ENCODE data around the gene DUSP19.

DUSP19 gene

GRCh38 chr2:183069174-183069573, 9.4 kb upstream of the DUSP19 start:
- no peak for FAIRE-seq

DNA sequence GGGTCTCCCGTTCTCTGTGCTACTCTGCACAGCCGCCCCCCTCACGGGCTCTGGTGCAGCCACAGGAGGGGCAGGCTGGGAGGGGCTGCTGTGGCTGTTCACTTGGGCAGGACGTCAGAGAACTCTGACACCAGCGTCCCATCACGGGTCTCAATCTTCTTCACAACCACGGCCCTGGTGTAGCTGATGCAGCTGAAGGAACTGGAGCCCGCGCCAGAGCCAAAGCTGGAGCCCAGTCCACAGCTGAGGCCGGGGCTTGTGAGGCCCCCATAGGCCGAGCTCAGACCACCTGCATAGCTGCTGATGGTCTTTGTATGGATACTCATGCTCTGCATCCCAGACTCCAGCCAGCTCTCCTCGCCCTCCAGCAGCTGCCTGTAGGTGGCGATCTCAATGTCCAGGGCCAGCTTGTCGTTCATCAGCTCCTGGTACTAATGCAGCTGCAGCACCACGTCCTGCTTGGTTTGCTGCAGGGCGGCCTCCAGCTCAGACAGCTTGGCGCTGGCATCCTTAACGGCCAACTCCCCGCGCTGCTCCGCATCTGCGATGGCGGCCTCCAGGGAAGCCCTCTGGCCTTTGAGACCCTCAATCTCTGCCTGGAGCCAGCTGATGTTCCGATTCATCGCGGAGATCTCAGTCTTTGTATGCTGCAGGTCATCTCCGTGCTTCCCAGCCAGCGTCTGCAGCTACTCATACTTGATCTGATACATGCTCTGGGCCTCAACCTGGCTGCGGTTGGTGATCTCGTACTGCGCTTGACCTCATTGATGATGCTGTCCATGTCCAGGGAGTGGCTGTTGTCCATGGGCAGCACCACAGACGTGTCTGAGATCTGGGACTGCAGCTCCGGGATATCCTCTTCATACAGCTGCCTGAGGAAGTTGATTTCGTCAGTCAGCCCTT, 7.4 kb upstream of the DUSP19 start:
- no peak for FAIRE-seq

- FAIRE-seq, result no peak
Observed at GRCh38 chr2:183072177-183072576, 6.4 kb upstream of the DUSP19 start.

DNA sequence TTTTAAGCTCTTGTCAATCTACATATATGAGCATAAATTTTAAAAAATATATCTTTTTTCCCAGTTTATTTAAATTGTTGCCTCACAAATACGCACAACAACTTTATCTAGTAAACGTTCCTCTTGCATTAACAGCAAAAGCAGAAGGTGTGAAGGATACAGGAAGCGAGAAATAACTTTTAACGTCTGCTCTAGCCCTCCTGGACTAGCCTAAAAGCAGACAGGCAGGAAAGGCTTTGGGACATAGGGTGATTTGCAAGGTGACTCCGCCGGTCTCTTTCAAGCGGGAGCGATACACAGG, 434 bp upstream of the DUSP19 start:
- FAIRE-seq, result no peak

DNA sequence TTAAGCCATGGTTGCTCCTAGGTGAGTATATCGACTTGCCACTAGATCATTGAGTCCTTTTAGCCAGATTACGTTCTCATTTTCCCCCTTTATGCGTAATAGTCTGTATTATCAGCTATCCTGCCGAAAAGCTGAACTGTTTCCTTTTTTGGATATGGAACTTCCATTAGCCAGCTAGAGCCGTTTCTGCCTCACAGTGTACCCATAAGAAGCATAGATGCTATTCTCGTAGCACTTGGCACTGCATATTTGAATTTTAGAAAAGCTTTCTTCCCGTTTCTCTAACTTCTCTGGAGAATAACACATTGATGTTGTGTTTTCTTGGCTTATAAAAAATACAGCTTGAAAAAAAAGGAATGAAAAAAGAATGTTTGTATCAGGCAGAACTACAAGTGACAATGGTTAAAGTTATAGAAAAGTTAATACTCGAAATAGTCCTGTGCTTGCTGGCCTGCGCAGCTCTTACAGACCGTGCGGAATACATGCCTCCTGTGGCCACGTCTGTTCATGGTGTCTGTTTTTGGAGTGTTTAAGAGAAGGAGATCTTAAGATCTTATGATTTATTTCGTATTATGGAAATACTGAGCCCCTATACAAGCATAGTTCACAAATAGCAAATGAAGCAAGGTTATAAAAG, 710 bp downstream of the DUSP19 start:
- FAIRE-seq, result no peak

GRCh38 chr2:183081911-183082310, 3.4 kb downstream of the DUSP19 start:
- no peak for FAIRE-seq

GRCh38 chr2:183088061-183088460, 9.5 kb downstream of the DUSP19 start:
- no peak for FAIRE-seq

DNA sequence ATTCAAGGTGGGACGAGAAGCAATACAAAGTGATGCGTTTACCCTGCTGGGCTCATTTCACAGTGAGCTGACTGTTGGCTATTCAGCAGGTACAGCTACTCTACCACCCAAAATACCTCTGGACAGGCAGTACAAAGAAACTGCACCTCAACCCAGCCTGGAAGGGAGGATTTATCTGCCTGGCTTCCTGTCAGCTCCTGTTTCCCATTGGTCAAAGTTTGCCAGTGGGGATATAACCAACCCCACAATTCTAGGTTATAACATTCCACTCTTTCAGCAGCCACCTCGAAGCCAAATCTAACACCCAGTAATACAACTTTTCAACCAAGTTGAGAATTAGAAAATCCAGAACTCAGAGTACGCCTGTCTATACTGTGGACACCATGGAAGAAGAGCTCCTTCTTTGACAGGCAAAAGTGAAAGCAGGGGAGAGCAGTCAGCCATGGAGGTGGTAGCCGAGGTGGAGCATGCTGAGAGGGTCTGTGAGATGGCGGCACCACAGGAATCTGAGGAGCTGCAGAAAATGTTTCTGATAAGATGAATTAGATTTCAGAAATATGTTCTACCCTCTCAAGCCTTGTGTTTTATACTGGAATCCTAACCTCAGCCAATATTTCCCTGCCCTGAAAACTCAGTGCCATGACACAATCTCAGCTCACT, 10.8 kb downstream of the DUSP19 start:
- no peak for FAIRE-seq

DNA sequence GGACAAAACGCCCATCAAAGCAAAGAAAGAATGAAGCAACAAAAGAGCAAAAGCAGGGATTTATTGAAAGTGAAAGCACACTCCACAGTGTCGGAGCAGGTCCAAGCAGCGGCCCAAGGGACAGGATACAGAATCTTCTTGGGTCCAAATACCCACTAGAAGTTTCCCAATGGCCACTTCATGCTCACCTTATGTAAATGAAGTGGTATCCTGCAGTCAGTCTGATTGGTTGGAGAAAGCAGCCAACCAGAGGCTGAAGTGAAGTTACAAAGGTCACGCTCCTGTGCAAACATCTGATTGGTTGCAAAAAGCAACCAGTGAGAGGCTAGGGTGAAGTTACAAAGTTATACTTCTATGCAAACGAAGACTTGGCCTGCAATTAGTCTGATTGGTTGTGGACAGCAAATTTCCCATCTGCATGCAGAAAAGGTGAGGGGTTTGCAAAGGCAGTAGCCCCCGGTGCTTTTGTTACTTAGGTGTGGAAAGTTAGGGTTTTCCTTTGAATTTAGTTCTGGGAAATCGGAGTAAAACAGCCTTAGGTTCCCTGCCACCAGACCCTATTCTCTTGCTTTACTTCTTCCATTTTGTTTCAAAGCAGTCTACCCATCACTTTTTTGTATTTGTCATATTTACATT, 12.9 kb downstream of the DUSP19 start:
- FAIRE-seq, result no peak

DNA sequence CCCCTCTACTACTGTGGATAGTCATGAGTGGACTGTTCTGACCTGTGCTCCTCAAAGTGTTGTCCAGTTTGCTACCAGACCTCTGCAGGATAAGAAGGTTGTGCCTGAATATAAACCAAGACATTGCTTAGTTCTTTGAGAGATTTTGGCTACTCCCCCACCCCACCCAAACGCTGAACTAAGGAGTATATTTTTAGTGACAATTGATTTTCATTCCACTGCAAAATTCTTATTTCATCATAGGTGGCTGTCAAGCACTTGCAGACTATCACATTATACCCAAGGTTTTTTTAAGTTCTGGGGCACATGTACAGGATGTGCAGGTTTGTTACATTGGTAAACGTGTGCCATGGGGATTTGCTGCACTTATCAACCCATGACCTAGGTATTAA, 13.4 kb downstream of the DUSP19 start:
- FAIRE-seq, result no peak

GRCh38 chr2:183093857-183094657, 15.5 kb downstream of the DUSP19 start:
- FAIRE-seq, result peak; percentile 30

- FAIRE-seq, result no peak
Observed at GRCh38 chr2:183105402-183106134, 27.0 kb downstream of the DUSP19 start.

DNA sequence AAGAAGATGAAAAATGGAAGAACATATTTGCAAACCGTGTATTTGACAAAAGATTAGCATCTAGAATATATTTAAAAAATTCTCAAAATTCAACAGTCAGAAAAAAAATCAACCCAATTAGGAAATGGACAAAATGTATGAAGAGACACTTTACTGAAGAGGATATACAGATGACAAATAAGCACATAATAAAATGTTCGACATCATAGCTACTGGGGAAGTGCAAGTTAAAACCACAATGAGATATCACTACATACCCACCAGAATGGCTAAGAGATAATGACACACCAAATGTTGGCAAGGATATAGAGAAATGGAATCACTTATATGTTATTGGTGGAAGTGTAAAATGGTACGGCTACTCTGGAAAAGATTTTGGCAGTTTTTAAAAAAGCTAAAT, 34.0 kb downstream of the DUSP19 start:
- FAIRE-seq, result no peak

DNA sequence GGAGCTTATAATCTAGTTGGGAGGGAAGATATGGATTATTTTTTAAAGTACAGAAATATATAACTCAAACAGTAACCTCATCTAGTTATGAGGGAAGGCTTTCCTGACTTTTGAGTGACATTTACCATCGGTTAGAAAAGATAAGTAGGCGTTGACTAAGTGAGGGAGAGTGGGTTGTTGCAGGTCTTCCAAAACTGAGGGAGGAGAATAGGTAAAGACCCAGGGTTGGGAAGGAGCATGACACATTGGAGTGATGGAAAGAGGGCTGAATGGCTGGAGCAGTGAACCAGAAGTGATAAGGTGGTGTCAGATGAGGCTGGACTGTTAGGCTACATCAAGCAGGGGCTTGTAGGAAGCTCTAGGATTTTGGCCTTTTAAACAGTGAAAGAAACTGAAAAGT, 35.1 kb downstream of the DUSP19 start:
- FAIRE-seq, result no peak

GRCh38 chr2:183117226-183117625, 38.7 kb downstream of the DUSP19 start:
- FAIRE-seq, result no peak

DNA sequence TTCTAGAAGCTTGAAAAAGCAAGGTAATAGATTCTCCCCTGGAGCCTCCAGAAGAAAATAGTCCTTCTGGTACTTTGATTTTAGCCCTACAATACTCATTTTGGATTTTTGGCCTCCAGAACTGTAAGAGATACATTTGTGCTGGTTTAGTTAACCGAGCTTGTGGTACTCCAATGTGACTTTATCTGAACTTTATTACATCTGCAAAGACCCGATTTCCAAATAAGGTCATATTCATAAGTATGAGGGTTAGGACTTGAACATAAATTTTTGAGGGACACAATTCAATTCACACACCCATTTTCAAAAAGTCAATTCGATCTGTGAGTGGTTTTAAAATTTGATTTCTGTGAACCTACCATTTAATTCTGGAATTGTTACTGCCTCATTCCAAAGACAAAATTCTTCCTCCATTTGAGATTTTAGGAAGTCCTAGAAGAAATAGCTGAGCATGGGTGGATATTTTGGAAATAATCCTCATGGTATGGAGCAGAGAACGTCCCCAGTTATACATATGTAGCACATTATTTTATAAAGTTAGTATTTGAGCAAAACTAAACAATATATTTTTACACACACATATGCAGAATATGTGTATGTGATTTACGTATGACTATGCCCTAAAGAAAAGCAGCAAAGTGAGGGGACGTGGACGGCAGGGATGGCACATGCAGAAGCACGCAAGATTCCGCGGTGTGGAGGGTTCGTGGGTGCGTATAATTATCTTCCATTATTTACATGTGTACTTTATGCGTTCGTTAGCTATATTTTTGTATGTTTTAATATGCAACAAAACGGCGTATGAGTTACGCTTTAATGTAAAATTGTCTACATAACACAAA, 44.8 kb downstream of the DUSP19 start:
- FAIRE-seq, result no peak

- FAIRE-seq, result no peak
Observed at GRCh38 chr2:183123959-183124221, 45.3 kb downstream of the DUSP19 start.

DNA sequence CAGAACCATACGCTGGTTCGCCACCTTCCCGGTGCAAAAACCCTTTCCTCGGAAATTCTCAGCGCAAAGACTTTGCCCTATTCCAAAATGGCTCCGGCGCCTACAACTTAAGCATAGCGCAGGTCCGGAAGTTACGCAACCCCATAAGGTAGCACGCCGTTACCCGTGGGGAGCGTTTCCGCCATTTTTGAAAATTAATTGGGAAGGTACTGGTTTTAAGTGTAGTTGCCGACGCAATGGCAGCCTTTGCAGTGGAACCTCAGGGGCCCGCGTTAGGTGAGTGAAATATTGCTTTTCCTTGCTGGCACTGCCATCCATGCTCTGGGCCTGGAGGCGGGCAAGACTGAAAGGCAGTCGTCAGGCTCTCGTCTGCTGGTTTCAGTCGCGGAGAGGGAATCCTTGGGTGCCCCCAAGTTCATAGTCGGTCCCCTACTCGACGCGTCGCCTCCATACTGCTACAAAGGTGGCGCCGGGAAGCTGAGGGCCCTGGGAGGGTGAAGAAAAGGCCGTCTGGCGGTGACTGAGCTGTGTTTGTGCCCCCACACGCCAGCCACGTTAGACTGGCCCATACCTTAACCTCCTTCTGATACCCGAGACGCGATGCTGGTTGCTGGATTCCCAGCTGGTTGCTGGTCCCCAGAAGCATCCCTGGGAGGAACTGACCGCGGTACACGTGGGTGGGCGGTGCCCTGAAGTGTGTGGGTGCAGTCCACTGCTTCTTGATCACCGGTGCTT, 45.8 kb downstream of the DUSP19 start, which contains the start of gene NUP35:
Gene NUP35 (plus strand): TSS at position 222 of the 735 bp plus-strand sequence. CDS start 15 bp downstream, at position 237.
- peak; percentile 97 for FAIRE-seq

DNA sequence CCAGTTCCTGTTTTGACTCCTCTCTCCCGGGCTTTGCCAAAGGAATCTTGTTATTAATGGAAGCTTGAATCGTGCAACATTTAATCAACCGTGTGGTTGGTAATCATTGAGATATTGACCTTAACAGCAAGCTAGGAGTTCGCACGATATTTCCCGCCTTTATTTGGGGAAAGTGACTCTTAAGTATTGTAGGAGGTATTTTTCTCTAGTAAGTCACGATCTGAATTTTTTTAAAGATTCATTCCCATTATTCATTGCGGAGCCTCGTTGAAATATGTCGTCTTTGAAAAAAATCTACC, 46.4 kb downstream of the DUSP19 start:
- no peak for FAIRE-seq

DNA sequence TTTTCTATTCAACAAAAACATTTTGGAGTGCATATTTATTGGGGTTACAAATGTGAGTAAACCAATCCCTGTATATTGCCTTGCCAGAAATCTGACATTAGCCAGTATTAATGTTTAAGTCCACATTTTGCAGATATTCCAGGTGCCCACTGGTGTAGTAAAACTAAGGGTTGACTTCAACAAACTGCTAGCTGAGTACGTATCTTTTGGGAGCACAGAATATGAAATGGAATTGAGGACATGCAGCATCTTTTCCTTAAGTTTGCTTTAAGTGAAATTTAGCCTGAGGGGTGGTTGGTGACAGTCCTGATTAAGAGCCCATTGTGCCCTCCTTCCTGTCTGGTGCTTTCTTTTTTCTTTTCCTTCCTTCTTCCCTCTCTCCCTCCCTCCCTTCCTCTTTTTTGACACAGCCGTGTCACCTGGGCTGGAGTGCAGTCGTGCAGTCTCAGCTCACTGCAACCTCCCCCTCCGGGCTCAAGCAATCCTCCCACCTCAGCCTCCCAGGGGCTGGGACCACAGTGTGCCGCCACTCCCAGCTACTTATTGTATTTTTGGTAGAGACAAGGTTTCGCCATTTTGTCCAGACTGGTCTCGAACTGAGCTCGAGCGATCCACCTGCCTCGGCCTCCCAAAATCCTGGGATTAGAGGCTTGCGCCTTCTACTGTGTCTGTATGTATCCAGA, 47.3 kb downstream of the DUSP19 start:
- FAIRE-seq, result no peak

Measured in A204.1 (cell line).